HEK293 (cell line): ENCODE measurements around the gene HADHB.

ENCODE experiments used
- CTCF ChIA-PET: fragments of 350-600 bp; formaldehyde crosslinking; extraction: SDS; loops from one replicate; lab custom pipeline; 2021; ENCODE audit warnings: antibody characterized with exemption; lab: Yijun Ruan, JAX
- POLR2A ChIA-PET: fragments of 300-600 bp; formaldehyde crosslinking; extraction: SDS; loops from one replicate; lab custom pipeline; 2020; ENCODE audit warnings: antibody characterized with exemption, inconsistent platforms; lab: Yijun Ruan, JAX
- H3K27ac ChIP-seq: fragments of 200-500 bp; sonication (Bioruptor generic); 2 replicates; pipeline ENCODE4 v1.5.1; 2014; ENCODE audit warnings: low read depth, low read length, control low read depth, inconsistent platforms; ENCODE audit errors: extremely low read depth
- H3K36me3 ChIP-seq, 2 experiments: fragments of 200-500 bp in 1 of 2; sonication (Bioruptor generic) in 1 of 2; 1 replicate in 1 of 2; 2 replicates in 1 of 2; pipeline ENCODE4 v1.5.1; 2014 to 2017; ENCODE audit warnings: inconsistent platforms in 2 of 2, low read length in 2 of 2; ENCODE audit not compliant: control insufficient read depth in 2 of 2, insufficient read depth in 1 of 2
- H3K4me1 ChIP-seq: fragments of 200-500 bp; sonication (Bioruptor generic); 2 replicates; pipeline ENCODE4 v1.5.1; 2014; ENCODE audit warnings: mild to moderate bottlenecking, low read length, inconsistent platforms; ENCODE audit not compliant: control insufficient read depth, insufficient read depth
- H3K4me3 ChIP-seq: 2 replicates; pipeline ENCODE4 v1.5.1; 2011; ENCODE audit warnings: low read depth, mild to moderate bottlenecking, control low read depth, low read length, moderate library complexity
- H3K9me3 ChIP-seq: fragments of 200-500 bp; sonication (Bioruptor generic); 2 replicates; pipeline ENCODE4 v1.5.1; 2014; ENCODE audit warnings: low read depth, low read length, inconsistent platforms; ENCODE audit not compliant: control insufficient read depth, insufficient read depth
- BCL6B ChIP-seq: fragments of 450-650 bp; formaldehyde crosslinking; IDR thresholded peaks from 2 replicates; pipeline ENCODE4 v1.5.1; 2017; ENCODE audit warnings: missing biosample characterization, missing genetic modification characterization
- GFI1B ChIP-seq: fragments of 450-650 bp; formaldehyde crosslinking; IDR thresholded peaks from 2 replicates; pipeline ENCODE4 v1.5.1; 2016; ENCODE audit warnings: missing biosample characterization, missing genetic modification characterization
- GLIS2 ChIP-seq: fragments of 450-650 bp; formaldehyde crosslinking; IDR thresholded peaks from 2 replicates; pipeline ENCODE4 v1.5.1; 2016; ENCODE audit warnings: missing biosample characterization, missing genetic modification characterization
- KLF16 ChIP-seq: fragments of 450-650 bp; formaldehyde crosslinking; IDR thresholded peaks from 2 replicates; pipeline ENCODE4 v1.5.1; 2017; ENCODE audit warnings: missing biosample characterization, missing genetic modification characterization
- KLF8 ChIP-seq: fragments of 450-650 bp; formaldehyde crosslinking; IDR thresholded peaks from 2 replicates; pipeline ENCODE4 v1.5.1; 2016; ENCODE audit warnings: missing biosample characterization, missing genetic modification characterization
- MZF1 ChIP-seq: fragments of 450-650 bp; formaldehyde crosslinking; IDR thresholded peaks from 2 replicates; pipeline ENCODE4 v1.5.1; 2017; ENCODE audit warnings: missing biosample characterization, missing genetic modification characterization, borderline replicate concordance
- TSHZ1 ChIP-seq: fragments of 450-650 bp; formaldehyde crosslinking; IDR thresholded peaks from 2 replicates; pipeline ENCODE4 v1.5.1; 2016; ENCODE audit warnings: missing biosample characterization, missing genetic modification characterization, borderline replicate concordance
- WT1 ChIP-seq: fragments of 450-650 bp; formaldehyde crosslinking; IDR thresholded peaks from 2 replicates; pipeline ENCODE4 v1.5.1; 2016; ENCODE audit warnings: missing biosample characterization, missing genetic modification characterization
- YY2 ChIP-seq: fragments of 450-650 bp; formaldehyde crosslinking; IDR thresholded peaks from 2 replicates; pipeline ENCODE4 v1.5.1; 2016; ENCODE audit warnings: missing biosample characterization, missing genetic modification characterization
- ZBTB48 ChIP-seq: fragments of 450-650 bp; formaldehyde crosslinking; IDR thresholded peaks from 2 replicates; pipeline ENCODE4 v1.5.1; 2016; ENCODE audit warnings: missing biosample characterization, missing genetic modification characterization
- ZFHX2 ChIP-seq: fragments of 450-650 bp; formaldehyde crosslinking; conservative IDR thresholded peaks from 2 replicates; pipeline ENCODE4 v1.5.1; 2016; ENCODE audit warnings: missing biosample characterization, missing genetic modification characterization
- ZFP41 ChIP-seq: fragments of 450-650 bp; formaldehyde crosslinking; IDR thresholded peaks from 2 replicates; pipeline ENCODE4 v1.5.1; 2016; ENCODE audit warnings: missing biosample characterization, missing genetic modification characterization, borderline replicate concordance
- ZIC2 ChIP-seq: fragments of 450-650 bp; formaldehyde crosslinking; IDR thresholded peaks from 2 replicates; pipeline ENCODE4 v1.5.1; 2016; ENCODE audit warnings: missing biosample characterization, missing genetic modification characterization
- ZNF133 ChIP-seq: fragments of 450-650 bp; formaldehyde crosslinking; IDR thresholded peaks from 2 replicates; pipeline ENCODE4 v1.5.1; 2016; ENCODE audit warnings: missing biosample characterization, missing genetic modification characterization
- ZNF214 ChIP-seq: fragments of 450-650 bp; formaldehyde crosslinking; IDR thresholded peaks from 2 replicates; pipeline ENCODE4 v1.5.1; 2017; ENCODE audit warnings: missing biosample characterization, mild to moderate bottlenecking, missing genetic modification characterization, borderline replicate concordance
- ZNF248 ChIP-seq: fragments of 450-650 bp; formaldehyde crosslinking; IDR thresholded peaks from 2 replicates; pipeline ENCODE4 v1.5.1; 2017; ENCODE audit warnings: missing biosample characterization, missing genetic modification characterization
- ZNF324 ChIP-seq: fragments of 450-650 bp; formaldehyde crosslinking; IDR thresholded peaks from 2 replicates; pipeline ENCODE4 v1.5.1; 2016; ENCODE audit warnings: missing biosample characterization, missing genetic modification characterization
- ZNF426 ChIP-seq: fragments of 450-650 bp; formaldehyde crosslinking; IDR thresholded peaks from 2 replicates; pipeline ENCODE4 v1.5.1; 2017; ENCODE audit warnings: missing biosample characterization, missing genetic modification characterization, mild to moderate bottlenecking, inconsistent platforms, moderate library complexity
- ZNF433 ChIP-seq: fragments of 450-650 bp; formaldehyde crosslinking; IDR thresholded peaks from 2 replicates; pipeline ENCODE4 v1.5.1; 2016; ENCODE audit warnings: missing biosample characterization, missing genetic modification characterization, low read depth
- ZNF501 ChIP-seq: fragments of 450-650 bp; formaldehyde crosslinking; IDR thresholded peaks from 2 replicates; pipeline ENCODE4 v1.5.1; 2016; ENCODE audit warnings: missing biosample characterization, missing genetic modification characterization
- ZNF623 ChIP-seq: fragments of 450-650 bp; formaldehyde crosslinking; IDR thresholded peaks from 2 replicates; pipeline ENCODE4 v1.5.1; 2016; ENCODE audit warnings: missing biosample characterization, missing genetic modification characterization
- ZNF626 ChIP-seq: fragments of 450-650 bp; sonication (Bioruptor Pico); formaldehyde crosslinking; IDR thresholded peaks from 2 replicates; pipeline ENCODE4 v1.5.1; 2018; ENCODE audit warnings: missing biosample characterization, missing genetic modification characterization, inconsistent platforms
- ZNF664 ChIP-seq: fragments of 450-650 bp; formaldehyde crosslinking; IDR thresholded peaks from 2 replicates; pipeline ENCODE4 v1.5.1; 2016; ENCODE audit warnings: missing biosample characterization, missing genetic modification characterization
- ZNF843 ChIP-seq: fragments of 450-650 bp; formaldehyde crosslinking; IDR thresholded peaks from 2 replicates; pipeline ENCODE4 v1.5.1; 2016; ENCODE audit warnings: missing biosample characterization, missing genetic modification characterization

Gene HADHB

GRCh38 chr2:26216587-26216986 lies 28.2 kb upstream of the HADHB start:
- no peak overlapping the region for H3K27ac ChIP-seq
- ChIA-PET POLR2A (no interaction called here), CTCF (interaction anchor here (0.6 kb wide), 1 partner anchor 128 kb away, joined by 4 read pairs; no protein-coding TSS in a partner anchor)
- H3K9me3 ChIP-seq, result no peaks in the 10 kb centered on the region
- no peak for TF ChIP-seq YY2 (tag by site-specific recombination)
- no peak for TF ChIP-seq KLF16
- TF ChIP-seq ZNF623 (tag by site-specific recombination), result no peak
- no peak for TF ChIP-seq ZNF133 (tag by site-specific recombination)
- TF ChIP-seq ZNF501 (tag by site-specific recombination), result no peak
- H3K4me3 ChIP-seq, result no peak overlapping the region
- no peaks in the 10 kb centered on the region for H3K4me1 ChIP-seq
- H3K36me3 ChIP-seq, result peaks cover 15 to 63% of the 10 kb centered on the region in 2 experiments

- POLR2A ChIA-PET, result no interaction called here
- CTCF ChIA-PET, result no interaction called here
- peaks cover 5 to 56% of the 10 kb centered on the region in 2 experiments for H3K36me3 ChIP-seq
- H3K27ac ChIP-seq, result no peak overlapping the region
- H3K4me1 ChIP-seq, result no peaks in the 10 kb centered on the region
- H3K9me3 ChIP-seq, result no peaks in the 10 kb centered on the region
- TF ChIP-seq ZNF843 (tag by site-specific recombination) (no peak), ZNF324 (tag by site-specific recombination) (no peak), ZNF426 (tag by site-specific recombination) (no peak), MZF1 (tag by site-specific recombination) (no peak), BCL6B (no peak), ZBTB48 (tag by site-specific recombination) (no peak), ZFHX2 (no peak), WT1 (tag by site-specific recombination) (no peak), GFI1B (tag by site-specific recombination) (no peak), ZNF433 (tag by site-specific recombination) (no peak), TSHZ1 (tag by site-specific recombination) (no peak), ZNF623 (tag by site-specific recombination) (no peak), ZNF664 (tag by site-specific recombination) (no peak), ZNF626 (no peak)
- no peak overlapping the region for H3K4me3 ChIP-seq
These were observed 27.0 kb upstream of the HADHB start for GRCh38 chr2:26217720-26218119.

GRCh38 chr2:26223018-26223417 lies 21.7 kb upstream of the HADHB start:
- no peaks in the 10 kb centered on the region for H3K9me3 ChIP-seq
- ChIA-PET CTCF (no interaction called here), POLR2A (no interaction called here)
- TF ChIP-seq KLF8, result no peak
- no peak for TF ChIP-seq ZIC2
- TF ChIP-seq ZNF248, result no peak
- TF ChIP-seq GLIS2, result no peak
- TF ChIP-seq ZNF214 (tag by site-specific recombination), result no peak
- no peak for TF ChIP-seq ZFP41 (tag by site-specific recombination)
- TF ChIP-seq, all 188 proteins: peak for 0
- peaks cover 13 to 43% of the 10 kb centered on the region in 2 experiments for H3K36me3 ChIP-seq
- no peak overlapping the region for H3K27ac ChIP-seq
- no peak overlapping the region for H3K4me3 ChIP-seq
- no peaks in the 10 kb centered on the region for H3K4me1 ChIP-seq
